ENCODE data around the gene PARP8.
"Not testable (repeated sequence)": the region's sequence is repeated elsewhere in the genome, so short reads cannot be mapped to it uniquely, and the experiment has no call there.

The PARP8 gene, protein sequence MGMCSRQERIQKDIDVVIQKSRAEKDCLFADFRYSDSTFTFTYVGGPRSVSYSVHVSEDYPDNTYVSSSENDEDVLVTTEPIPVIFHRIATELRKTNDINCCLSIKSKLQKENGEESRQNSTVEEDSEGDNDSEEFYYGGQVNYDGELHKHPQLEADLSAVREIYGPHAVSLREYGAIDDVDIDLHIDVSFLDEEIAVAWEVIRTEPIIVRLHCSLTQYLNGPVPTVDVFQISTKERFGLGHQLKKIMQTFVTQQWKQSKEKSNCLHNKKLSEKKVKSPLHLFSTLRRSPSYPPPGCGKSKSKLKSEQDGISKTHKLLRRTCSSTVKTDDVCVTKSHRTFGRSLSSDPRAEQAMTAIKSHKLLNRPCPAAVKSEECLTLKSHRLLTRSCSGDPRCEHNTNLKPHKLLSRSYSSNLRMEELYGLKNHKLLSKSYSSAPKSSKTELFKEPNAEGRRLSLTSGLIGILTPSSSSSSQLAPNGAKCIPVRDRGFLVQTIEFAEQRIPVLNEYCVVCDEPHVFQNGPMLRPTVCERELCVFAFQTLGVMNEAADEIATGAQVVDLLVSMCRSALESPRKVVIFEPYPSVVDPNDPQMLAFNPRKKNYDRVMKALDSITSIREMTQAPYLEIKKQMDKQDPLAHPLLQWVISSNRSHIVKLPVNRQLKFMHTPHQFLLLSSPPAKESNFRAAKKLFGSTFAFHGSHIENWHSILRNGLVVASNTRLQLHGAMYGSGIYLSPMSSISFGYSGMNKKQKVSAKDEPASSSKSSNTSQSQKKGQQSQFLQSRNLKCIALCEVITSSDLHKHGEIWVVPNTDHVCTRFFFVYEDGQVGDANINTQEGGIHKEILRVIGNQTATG

DNA sequence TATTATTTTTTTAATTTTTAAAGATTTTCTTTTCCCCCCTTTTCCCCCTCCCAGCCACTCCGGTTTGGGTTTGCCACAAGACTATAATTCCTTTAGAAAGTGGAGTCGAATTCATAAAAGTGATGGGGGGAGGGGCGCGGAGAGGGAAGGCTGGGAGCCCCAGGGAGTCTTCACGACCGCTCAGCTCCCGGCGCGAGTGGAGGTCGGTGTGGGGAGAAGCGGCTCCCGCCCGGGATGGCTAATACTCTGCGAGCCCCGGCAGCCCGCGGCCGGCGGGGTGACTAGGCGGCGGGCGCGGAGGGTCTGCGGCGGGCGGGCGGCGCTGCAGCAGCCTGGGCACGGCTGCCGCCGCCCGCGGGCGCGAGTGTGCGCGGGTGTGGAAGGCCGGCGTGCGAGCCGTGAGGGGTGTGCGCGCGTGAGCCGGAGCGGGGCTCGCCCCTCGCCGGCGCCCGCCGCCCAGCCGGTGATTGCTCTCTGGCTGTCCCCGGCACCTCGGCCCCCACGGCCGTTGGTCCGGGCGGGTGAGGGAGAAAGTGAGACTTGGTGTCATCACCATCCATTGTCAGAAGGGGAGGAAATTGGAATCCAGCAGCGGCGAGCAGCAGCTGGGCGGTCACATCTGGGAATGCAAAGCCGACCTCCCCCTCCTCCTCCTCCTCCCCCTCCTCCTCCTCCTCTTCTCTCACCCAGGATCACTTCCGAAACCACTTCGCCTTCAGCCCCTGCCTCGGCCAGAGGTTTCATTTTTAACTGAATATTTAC lies at the start of gene PARP8:
Gene PARP8, plus strand, starts transcription at position 377 of the 762 bp plus-strand sequence. CDS start 459 bp downstream, outside the sequence.
- H3K27me3 Mint-ChIP-seq, result no peaks in the 10 kb centered on the region
- H3K4me1 Mint-ChIP-seq, result peaks cover 26% of the 10 kb centered on the region
- no peaks in the 10 kb centered on the region for H3K36me3 Mint-ChIP-seq
- peak within 1 kb of the TSS; percentile 99 for H3K27ac Mint-ChIP-seq
- peak; percentile 81 for ATAC-seq
- peak within 1 kb of the TSS; percentile 99 for H3K4me3 Mint-ChIP-seq
- H3K9me3 Mint-ChIP-seq, result no peaks in the 10 kb centered on the region

DNA sequence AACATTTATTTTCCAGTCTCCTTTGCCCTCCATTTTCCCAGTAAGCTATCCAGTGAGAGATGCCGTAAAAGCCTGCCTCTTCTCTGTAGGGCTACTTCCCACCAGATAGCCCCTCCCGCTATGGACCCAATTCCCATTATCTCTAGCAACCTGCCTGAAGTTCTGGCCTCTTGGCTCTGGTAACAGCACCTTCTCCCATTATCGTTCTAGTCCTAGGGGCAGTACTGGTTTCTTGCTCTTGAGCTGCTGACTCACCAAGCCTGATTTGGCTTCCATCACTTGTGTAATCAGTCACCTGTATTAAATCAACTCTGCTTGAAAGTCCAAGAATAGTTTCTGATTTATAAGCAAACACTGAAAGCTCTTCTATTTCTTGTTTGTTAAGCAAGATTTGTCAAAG lies 42.8 kb upstream of the PARP8 start:
- no peak for ATAC-seq
- H3K36me3 Mint-ChIP-seq, result peaks cover 7% of the 10 kb centered on the region
- peaks cover 9% of the 10 kb centered on the region for H3K4me1 Mint-ChIP-seq
- no peak overlapping the region for H3K4me3 Mint-ChIP-seq
- no peaks in the 10 kb centered on the region for H3K27me3 Mint-ChIP-seq
- H3K9me3 Mint-ChIP-seq, result peaks cover 7% of the 10 kb centered on the region
- no peak overlapping the region for H3K27ac Mint-ChIP-seq

DNA sequence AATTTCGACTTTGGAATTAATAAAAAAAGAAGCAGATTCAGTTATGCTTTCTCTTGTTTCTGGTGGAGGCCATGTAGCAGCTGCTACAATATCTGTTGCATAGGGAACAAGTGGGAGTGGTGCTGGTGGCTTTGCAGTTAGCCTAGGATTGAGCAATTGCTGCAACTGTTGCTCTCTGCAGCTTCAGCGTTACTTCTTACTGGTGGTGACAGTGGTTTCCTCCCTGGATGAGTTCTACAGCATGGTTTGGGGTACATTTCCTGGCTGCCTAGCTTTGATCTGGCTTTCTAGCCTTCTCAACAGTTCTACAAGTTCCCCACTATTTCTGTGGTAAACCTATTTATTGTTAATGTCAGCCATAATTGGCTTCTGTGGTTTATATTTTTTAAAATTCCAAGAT lies 31.6 kb upstream of the PARP8 start:
- not testable (repeated sequence) for H3K9me3 Mint-ChIP-seq, H3K36me3 Mint-ChIP-seq, ATAC-seq, H3K27me3 Mint-ChIP-seq, H3K4me1 Mint-ChIP-seq, H3K4me3 Mint-ChIP-seq, H3K27ac Mint-ChIP-seq

DNA sequence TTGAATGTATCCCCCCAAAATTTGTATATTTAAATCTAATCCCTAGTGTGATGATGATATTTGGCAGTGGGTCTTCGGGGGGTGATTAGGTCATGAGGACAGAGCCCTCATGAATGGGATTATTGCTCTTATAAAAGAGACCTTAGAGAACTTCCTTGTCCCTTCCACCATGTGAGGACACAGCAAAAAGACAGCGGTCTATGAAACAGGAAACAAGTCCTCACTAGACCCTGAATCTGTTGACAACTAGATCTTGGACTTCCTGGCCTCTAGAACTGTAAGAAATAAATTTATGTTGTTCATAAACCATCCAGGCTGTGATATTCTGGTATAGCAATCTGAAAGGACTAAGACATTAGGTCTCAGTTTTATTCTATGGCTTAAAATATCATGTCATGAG lies 28.9 kb upstream of the PARP8 start:
- not testable (repeated sequence) for H3K36me3 Mint-ChIP-seq, H3K27ac Mint-ChIP-seq, H3K4me3 Mint-ChIP-seq, H3K27me3 Mint-ChIP-seq, ATAC-seq, H3K9me3 Mint-ChIP-seq, H3K4me1 Mint-ChIP-seq

DNA sequence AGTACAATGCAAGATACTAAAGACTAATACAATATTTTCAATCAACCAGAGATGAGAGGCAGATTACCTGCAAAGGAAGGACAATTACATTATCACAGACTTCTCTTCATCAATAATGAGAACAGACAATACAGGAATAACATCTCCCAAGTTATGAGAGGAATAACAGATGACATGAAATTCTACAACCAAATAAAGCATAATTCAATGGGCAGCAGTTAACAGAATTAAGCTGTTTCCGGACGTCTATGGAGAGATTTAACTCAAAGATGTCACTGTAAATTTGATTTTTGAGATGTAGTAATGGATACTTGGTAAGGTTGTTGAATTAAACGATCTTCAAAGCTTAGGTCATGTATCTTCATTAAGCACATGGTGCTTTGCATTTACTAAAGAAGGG lies 19.8 kb upstream of the PARP8 start:
- Mint-ChIP-seq H3K9me3 (no peaks in the 10 kb centered on the region), H3K4me3 (no peak overlapping the region), H3K27ac (no peak overlapping the region), H3K27me3 (no peaks in the 10 kb centered on the region), H3K4me1 (no peaks in the 10 kb centered on the region), H3K36me3 (no peaks in the 10 kb centered on the region)
- no peak for ATAC-seq

DNA sequence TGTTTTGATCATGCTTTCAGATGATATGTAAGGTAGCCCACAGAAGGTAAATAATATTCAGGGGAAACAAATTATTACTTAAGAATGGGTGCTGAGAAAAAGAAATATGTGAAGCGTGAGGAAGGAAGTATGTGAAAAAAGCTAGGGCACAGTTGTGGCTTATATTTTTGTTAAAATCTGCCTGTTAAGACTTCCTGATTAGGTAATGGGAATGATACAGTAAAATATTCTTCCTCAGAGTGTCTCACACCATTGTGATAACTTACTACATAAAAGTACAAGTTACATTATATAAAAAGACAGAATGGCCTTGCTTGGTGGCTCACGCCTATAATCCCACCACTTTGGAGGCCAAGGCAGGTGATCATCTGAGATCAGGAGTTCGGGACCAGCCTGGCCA lies 18.7 kb upstream of the PARP8 start:
- Mint-ChIP-seq H3K4me3 (no peak overlapping the region), H3K9me3 (no peaks in the 10 kb centered on the region), H3K36me3 (no peaks in the 10 kb centered on the region), H3K4me1 (no peaks in the 10 kb centered on the region), H3K27ac (no peak overlapping the region), H3K27me3 (no peaks in the 10 kb centered on the region)
- no peak for ATAC-seq

DNA sequence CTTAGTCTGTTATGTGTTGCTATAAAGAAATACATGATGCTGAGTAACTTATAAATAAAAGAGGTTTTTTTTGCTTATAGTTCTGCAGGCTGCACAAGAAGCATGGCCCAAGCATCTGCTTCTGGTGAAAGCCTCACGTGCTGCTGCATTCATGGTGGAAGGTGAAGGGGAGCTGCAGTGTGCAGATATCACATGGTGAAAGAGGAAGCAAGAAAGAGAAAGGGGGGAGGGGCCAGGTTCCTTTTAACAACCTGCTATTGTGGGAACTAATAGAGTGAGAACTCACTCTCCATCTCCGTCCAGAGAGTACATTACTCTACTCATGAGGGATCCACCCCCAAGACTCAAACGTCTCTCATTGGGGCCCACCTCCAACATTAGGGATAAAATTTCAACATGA lies 12.5 kb upstream of the PARP8 start:
- ATAC-seq, result peak; percentile 98
- Mint-ChIP-seq H3K27ac (peak overlapping the region; percentile 86), H3K9me3 (peaks cover 7% of the 10 kb centered on the region), H3K36me3 (no peaks in the 10 kb centered on the region), H3K4me3 (no peak overlapping the region), H3K4me1 (peaks cover 31% of the 10 kb centered on the region), H3K27me3 (no peaks in the 10 kb centered on the region)

DNA sequence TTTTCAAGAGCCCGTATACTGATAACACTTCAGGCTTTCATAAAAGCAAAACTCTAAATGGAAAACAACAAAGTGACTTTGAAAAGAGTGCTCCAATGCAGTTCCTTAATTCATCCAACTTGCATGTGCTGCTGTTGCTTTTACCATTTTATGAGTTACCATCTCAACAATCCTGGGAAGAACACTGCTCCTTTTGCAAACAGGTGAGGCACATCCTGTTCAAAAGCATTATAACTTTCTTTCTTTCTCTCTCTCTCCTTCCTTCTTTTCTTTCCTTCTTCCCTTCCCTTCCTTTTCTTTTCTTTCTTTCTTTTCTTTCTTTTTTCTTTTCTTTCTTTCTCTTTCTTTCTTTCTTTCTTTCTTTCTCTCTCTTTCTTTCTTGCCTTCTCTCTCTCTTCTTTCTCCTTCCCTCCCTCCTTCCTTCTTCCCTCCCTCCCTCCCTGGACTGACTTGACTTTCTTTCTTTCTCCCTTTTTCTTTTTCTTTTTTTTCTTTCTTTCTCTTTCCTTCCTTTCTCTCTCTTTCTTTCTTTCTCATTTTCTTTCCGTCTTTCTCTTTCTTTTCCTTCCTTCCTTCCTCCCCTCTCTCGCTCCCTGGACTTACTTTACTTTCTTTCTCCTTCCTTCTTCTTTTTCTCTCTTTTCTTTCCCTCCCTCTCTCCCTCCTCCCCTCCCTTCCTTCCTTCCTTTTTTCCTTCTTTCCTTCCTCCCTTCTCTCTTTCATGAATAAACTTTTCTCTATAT lies 11.2 kb upstream of the PARP8 start:
- H3K36me3 Mint-ChIP-seq, result no peaks in the 10 kb centered on the region
- no peak overlapping the region for H3K4me3 Mint-ChIP-seq
- no peaks in the 10 kb centered on the region for H3K27me3 Mint-ChIP-seq
- H3K27ac Mint-ChIP-seq, result peak overlapping the region; percentile 86
- H3K4me1 Mint-ChIP-seq, result peaks cover 31% of the 10 kb centered on the region
- ATAC-seq, result no peak
- peaks cover 7% of the 10 kb centered on the region for H3K9me3 Mint-ChIP-seq

DNA sequence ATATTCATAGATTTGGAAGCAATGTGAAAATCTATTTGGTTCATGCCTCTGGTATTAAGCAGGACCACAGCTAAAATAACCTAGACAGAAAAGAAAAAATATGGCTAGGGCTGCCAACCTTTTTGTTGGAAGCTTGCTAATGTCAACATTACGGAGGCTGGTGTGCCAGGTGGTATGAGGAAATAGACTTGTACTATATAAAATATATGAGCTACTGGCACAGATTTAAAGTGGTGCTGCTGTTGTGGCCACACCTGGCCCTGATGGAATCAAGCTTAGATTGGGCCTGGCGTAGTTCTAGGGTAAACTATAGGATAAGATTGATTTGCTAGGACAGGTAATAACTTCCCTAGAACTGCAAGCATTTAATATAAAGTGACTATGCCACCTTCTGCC lies 10.6 kb upstream of the PARP8 start:
- ATAC-seq, result no peak
- Mint-ChIP-seq H3K4me3 (no peak overlapping the region), H3K4me1 (peaks cover 31% of the 10 kb centered on the region), H3K9me3 (peaks cover 7% of the 10 kb centered on the region), H3K27me3 (no peaks in the 10 kb centered on the region), H3K36me3 (no peaks in the 10 kb centered on the region), H3K27ac (peak overlapping the region; percentile 86)

DNA sequence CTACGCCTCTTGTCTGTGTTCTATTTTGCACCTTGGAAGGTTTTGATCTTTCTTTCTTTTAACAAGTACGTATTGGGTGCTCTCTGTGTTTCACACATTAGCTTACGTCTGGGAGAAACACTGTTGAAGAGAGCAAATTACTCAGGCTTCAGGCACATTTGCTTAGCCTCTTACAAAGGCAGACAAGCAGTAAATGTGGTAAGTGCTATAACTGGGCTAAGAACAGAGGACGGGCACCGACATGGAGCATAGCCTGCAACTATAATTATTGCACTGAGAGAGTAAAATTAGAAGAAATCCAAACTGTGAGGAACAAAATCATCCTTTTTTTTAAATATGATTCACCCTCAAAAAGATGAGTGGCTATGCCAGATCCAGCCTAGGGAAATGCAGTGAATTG lies 9.4 kb upstream of the PARP8 start:
- H3K4me3 Mint-ChIP-seq, result no peak overlapping the region
- H3K9me3 Mint-ChIP-seq, result peaks cover 7% of the 10 kb centered on the region
- no peak for ATAC-seq
- no peaks in the 10 kb centered on the region for H3K36me3 Mint-ChIP-seq
- H3K4me1 Mint-ChIP-seq, result peaks cover 31% of the 10 kb centered on the region
- H3K27me3 Mint-ChIP-seq, result no peaks in the 10 kb centered on the region
- no peak overlapping the region for H3K27ac Mint-ChIP-seq

DNA sequence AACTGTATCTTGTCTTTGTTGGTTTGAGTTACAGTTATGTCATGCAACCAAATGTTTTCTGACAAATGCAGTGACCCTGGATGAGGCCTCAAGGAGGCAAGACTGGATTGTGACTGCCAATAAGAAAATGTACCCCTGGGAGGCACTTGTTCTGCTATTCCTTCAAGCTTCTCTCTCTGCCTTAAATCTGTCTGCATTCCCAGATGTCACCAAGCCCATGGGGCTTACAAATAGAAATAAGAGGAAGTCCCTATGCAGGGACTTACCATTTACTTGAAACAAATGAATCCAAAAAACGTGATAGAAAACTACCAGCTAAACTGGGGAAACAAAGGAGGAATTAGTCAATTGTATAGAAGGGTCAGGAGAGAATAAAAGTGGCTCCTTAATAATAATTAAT lies 8.2 kb upstream of the PARP8 start:
- ATAC-seq, result no peak
- H3K27ac Mint-ChIP-seq, result no peak overlapping the region
- H3K4me3 Mint-ChIP-seq, result no peak overlapping the region
- no peaks in the 10 kb centered on the region for H3K27me3 Mint-ChIP-seq
- H3K4me1 Mint-ChIP-seq, result peaks cover 31% of the 10 kb centered on the region
- no peaks in the 10 kb centered on the region for H3K36me3 Mint-ChIP-seq
- H3K9me3 Mint-ChIP-seq, result peaks cover 7% of the 10 kb centered on the region

DNA sequence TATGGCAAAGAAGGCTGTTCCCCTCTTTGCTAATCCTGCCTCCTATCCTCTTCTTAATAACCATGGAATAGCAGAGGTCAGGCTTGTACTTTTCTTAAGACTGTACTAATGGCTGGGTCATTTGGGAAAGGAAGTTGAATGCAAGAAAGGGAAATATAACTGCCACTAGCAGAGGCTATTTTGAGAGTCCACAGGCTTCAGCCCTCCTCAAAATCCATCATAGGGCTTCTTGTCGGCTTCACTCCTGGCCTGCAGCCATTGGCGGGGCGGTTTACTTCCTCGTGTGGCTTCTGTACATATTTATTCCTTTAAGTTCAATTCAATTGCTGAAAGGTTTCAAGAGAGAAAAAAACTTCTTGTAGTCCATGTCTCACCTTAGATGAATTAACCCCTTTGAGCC lies 2.8 kb upstream of the PARP8 start:
- Mint-ChIP-seq H3K36me3 (no peaks in the 10 kb centered on the region), H3K9me3 (no peaks in the 10 kb centered on the region), H3K27ac (no peak overlapping the region), H3K27me3 (no peaks in the 10 kb centered on the region), H3K4me3 (no peak overlapping the region), H3K4me1 (peaks cover 16% of the 10 kb centered on the region)
- ATAC-seq, result no peak

DNA sequence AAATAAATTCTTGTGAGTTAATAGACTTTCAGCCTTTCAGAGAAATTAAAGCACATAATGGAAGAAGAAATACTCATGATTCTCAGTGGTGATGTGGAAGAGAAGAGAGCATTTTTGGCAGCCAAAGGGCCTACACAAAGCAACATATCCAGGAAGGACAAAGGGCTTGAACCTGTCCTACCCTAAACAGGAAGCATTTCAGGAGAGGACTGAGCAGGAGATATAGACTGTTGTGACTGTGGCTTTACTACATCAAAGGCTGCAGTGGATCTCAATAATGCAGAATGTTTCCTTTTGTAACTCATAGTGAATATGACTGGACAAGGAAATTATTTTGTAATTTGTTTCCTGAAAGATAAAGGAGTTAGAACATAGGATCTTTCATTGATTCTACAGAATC lies 1.3 kb upstream of the PARP8 start:
- Mint-ChIP-seq H3K36me3 (no peaks in the 10 kb centered on the region), H3K4me3 (no peak overlapping the region), H3K9me3 (no peaks in the 10 kb centered on the region), H3K27me3 (no peaks in the 10 kb centered on the region), H3K27ac (peak overlapping the region; percentile 99), H3K4me1 (peaks cover 18% of the 10 kb centered on the region)
- ATAC-seq, result no peak

DNA sequence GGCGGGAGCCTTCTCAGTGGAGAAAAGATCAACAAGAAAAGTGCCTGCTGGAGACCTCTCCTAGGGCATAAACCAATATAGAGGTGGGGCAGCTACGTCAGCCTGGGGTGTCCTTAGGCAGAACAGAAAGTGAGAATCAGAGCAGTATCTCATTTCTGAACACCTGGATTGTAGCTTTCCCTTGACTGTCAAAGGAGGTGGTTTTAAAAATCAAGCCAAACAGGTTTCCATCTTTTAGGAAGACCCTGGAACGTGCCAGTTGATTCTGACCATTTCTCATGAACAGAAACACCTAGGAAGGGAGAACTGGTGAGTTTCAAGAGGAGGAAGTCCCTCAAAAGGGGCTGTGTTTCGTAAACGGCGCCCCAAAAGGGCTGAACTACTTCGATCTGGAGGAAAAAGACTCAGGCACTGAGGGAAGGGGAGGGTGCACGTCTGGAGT lies 655 bp upstream of the PARP8 start:
- H3K36me3 Mint-ChIP-seq, ATAC-seq, H3K9me3 Mint-ChIP-seq, H3K27me3 Mint-ChIP-seq: not testable (repeated sequence)
- Mint-ChIP-seq H3K4me1 (peaks cover 20% of the 10 kb centered on the region), H3K4me3 (peak overlapping the region; percentile 96), H3K27ac (peak overlapping the region; percentile 99)
